CD14-positive monocyte (primary cell): Measurements from ENCODE around the gene TMEM42. TPM values are rescaled to one million over a fixed set of nuclear protein-coding genes. Genes with fewer than 3 reads are reported as not detected.
"Not testable (repeated sequence)": the region's sequence is repeated elsewhere in the genome, so short reads cannot be mapped to it uniquely, and the experiment has no call there.

Experiments
- DNase-seq, 3 donors: peaks; one replicate each; pipeline ENCODE4 v3.0.0-alpha.2; 2011 to 2022
- H2AFZ ChIP-seq: 2 replicates; pipeline ENCODE4 v1.6.0; 2012; ENCODE audit warnings: mild to moderate bottlenecking, low read depth, low read length, inconsistent platforms; ENCODE audit not compliant: insufficient read depth, poor library complexity, severe bottlenecking
- H3K27ac ChIP-seq, 2 donors: 1 replicate in 1 of 2; 2 replicates in 1 of 2; pipeline ENCODE4 v1.5.1; 2012 to 2013; ENCODE audit warnings: low read length in 2 of 2, control low read depth in 1 of 2, inconsistent platforms in 1 of 2, low read depth in 1 of 2, mild to moderate bottlenecking in 1 of 2
- H3K27me3 ChIP-seq, 2 donors: one replicate each; pipeline versions ENCODE4 v1.6.0 to v1.6.1; 2011 to 2013; ENCODE audit warnings: low read length in 2 of 2; ENCODE audit not compliant: control insufficient read depth in 2 of 2, insufficient read depth in 2 of 2
- H3K36me3 ChIP-seq, 2 donors: replicated peaks in 1 of 2; 1 replicate in 1 of 2; 2 replicates in 1 of 2; pipeline versions ENCODE4 v1.5.1 to v1.6.1; 2012 to 2013; ENCODE audit warnings: low read length in 2 of 2, control low read depth in 1 of 2, inconsistent platforms in 1 of 2, mild to moderate bottlenecking in 1 of 2; ENCODE audit not compliant: insufficient read depth in 2 of 2, control insufficient read depth in 1 of 2
- H3K4me1 ChIP-seq, 2 donors: 1 replicate in 1 of 2; 2 replicates in 1 of 2; pipeline versions ENCODE4 v1.5.1 to v1.6.1; 2012 to 2013; ENCODE audit warnings: low read length in 2 of 2, control low read depth in 1 of 2, inconsistent platforms in 1 of 2, mild to moderate bottlenecking in 1 of 2, moderate library complexity in 1 of 2; ENCODE audit not compliant: insufficient read depth in 2 of 2, control insufficient read depth in 1 of 2
- H3K4me2 ChIP-seq: replicated peaks from 2 replicates; pipeline ENCODE3; 2012; ENCODE audit warnings: low read length, moderate library complexity, mild to moderate bottlenecking; ENCODE audit not compliant: poor library complexity, severe bottlenecking; ENCODE audit errors: extremely low read depth
- H3K4me3 ChIP-seq, 3 experiments: fragments of 200-600 bp in 1 of 3; sonication (generic) in 1 of 3; replicated peaks in 1 of 3; 1 replicate in 2 of 3; 2 replicates in 1 of 3; pipeline ENCODE4 v1.5.1; 2011 to 2013; ENCODE audit warnings: low read length in 3 of 3, mild to moderate bottlenecking in 3 of 3, control low read depth in 2 of 3, low read depth in 2 of 3, inconsistent platforms in 1 of 3, moderate library complexity in 1 of 3
- H3K79me2 ChIP-seq: 2 replicates; pipeline ENCODE4 v1.6.0; 2012; ENCODE audit warnings: mild to moderate bottlenecking, control low read depth, inconsistent platforms, low read length, moderate library complexity; ENCODE audit not compliant: insufficient read depth
- H3K9ac ChIP-seq: 2 replicates; pipeline ENCODE4 v1.6.0; 2017; ENCODE audit warnings: low read length, mild to moderate bottlenecking; ENCODE audit not compliant: insufficient read depth, poor library complexity, severe bottlenecking
- H3K9me3 ChIP-seq, 2 donors: replicated peaks in 1 of 2; 1 replicate in 1 of 2; 2 replicates in 1 of 2; pipeline versions ENCODE4 v1.5.1 to v1.6.1; 2012 to 2013; ENCODE audit warnings: low read length in 2 of 2, control low read depth in 1 of 2; ENCODE audit not compliant: control insufficient read depth in 1 of 2, insufficient read depth in 1 of 2
- H4K20me1 ChIP-seq: 2 replicates; pipeline ENCODE4 v1.6.0; 2012; ENCODE audit warnings: mild to moderate bottlenecking, low read length, control low read depth, moderate library complexity; ENCODE audit not compliant: insufficient read depth
- H3K27ac Mint-ChIP-seq, 7 donors: one replicate each; pipeline ENCODE4 v1.8.0; 2020; ENCODE audit warnings: mild to moderate bottlenecking in 7 of 7, mixed read lengths in 7 of 7, moderate library complexity in 6 of 7, inconsistent platforms in 2 of 7
- H3K27me3 Mint-ChIP-seq, 3 donors: one replicate each; pipeline ENCODE4 v1.8.0; 2021 to 2022; ENCODE audit warnings: low read depth in 3 of 3, mild to moderate bottlenecking in 3 of 3, mixed read lengths in 3 of 3, moderate library complexity in 3 of 3, inconsistent platforms in 1 of 3
- H3K36me3 Mint-ChIP-seq, 2 donors: one replicate each; pipeline ENCODE4 v1.8.0; 2020; ENCODE audit warnings: mixed read lengths in 2 of 2, inconsistent platforms in 1 of 2, mild to moderate bottlenecking in 1 of 2
- H3K4me1 Mint-ChIP-seq: one replicate; pipeline ENCODE4 v1.8.0; 2020; ENCODE audit warnings: mild to moderate bottlenecking, mixed read lengths
- H3K4me3 Mint-ChIP-seq, 2 donors: one replicate each; pipeline ENCODE4 v1.8.0; 2020; ENCODE audit warnings: mild to moderate bottlenecking in 2 of 2, mixed read lengths in 2 of 2, moderate library complexity in 1 of 2
- H3K9me3 Mint-ChIP-seq, 7 donors: one replicate each; pipeline ENCODE4 v1.8.0; 2020 to 2022; ENCODE audit warnings: mixed read lengths in 7 of 7, mild to moderate bottlenecking in 6 of 7, moderate library complexity in 6 of 7, inconsistent platforms in 2 of 7
- CTCF ChIP-seq: fragments of 200-600 bp; IDR thresholded peaks from one replicate; pipeline ENCODE4 v1.8.0; 2022; ENCODE audit warnings: antibody characterized with exemption, mild to moderate bottlenecking
- WGBS: methylation state at CpG from one replicate; pipeline ENCODE4 v1.1.5; 2013; ENCODE audit warnings: missing lambda C conversion rate; ENCODE audit not compliant: insufficient coverage; 5-methylcytosine and 5-hydroxymethylcytosine counted together
- intact Hi-C, 2 donors: fragments of 100-400 bp; cut with micrococcal nuclease; formaldehyde crosslinking; loops; one replicate each; pipeline versions ENCODE4 v1.15.0 to v1.15.1; 2023
- polyA plus RNA-seq, 3 donors: library from polyadenylated mRNA; depleted of rRNA in 1 of 3; unstranded in 2 of 3; stranded (reverse) in 1 of 3; fragments of 300-500 nt in 2 of 3; fragments of >200 nt in 1 of 3; fragmentation: Illumina TruSeq in 2 of 3; gene quantifications; 1 replicate in 2 of 3; 2 replicates in 1 of 3; pipeline ENCODE4 v1.2.3, GENCODE V29; 2012 to 2021

The TMEM42 gene
- polyA plus RNA-seq, 3 donors, result 16.2 to 31.2 (median 27.5) TPM

GRCh38 chr3:44821206-44821605, 40.5 kb upstream of the TMEM42 start:
- H3K27me3 Mint-ChIP-seq, DNase-seq, H3K4me3 Mint-ChIP-seq, H3K9me3 ChIP-seq, H3K9ac ChIP-seq, intact Hi-C loops, H3K79me2 ChIP-seq, H2AFZ ChIP-seq, H3K27me3 ChIP-seq, H3K4me2 ChIP-seq, H4K20me1 ChIP-seq, H3K27ac Mint-ChIP-seq, H3K4me3 ChIP-seq, H3K4me1 Mint-ChIP-seq, H3K27ac ChIP-seq, H3K4me1 ChIP-seq: not testable (repeated sequence)
- peaks cover 10 to 42% of the 10 kb centered on the region in 2 donors for H3K36me3 ChIP-seq
- 100% methylated on average over 1 of the region's 34 CpGs for WGBS
- peaks cover 8 to 27% (median 18%) of the 10 kb centered on the region in 7 donors for H3K9me3 Mint-ChIP-seq
- H3K36me3 Mint-ChIP-seq, result peaks cover 63 to 85% of the 10 kb centered on the region in 2 donors

- WGBS, result no CpG with 5 or more reads among the region's 2 CpGs
- Histone ChIP-seq H4K20me1 (no peaks in the 10 kb centered on the region), H3K79me2 (no peaks in the 10 kb centered on the region), H3K4me3 (no peak overlapping the region), H3K4me2 (no peak overlapping the region), H2AFZ (no peak overlapping the region), H3K27ac (no peak overlapping the region), H3K9ac (no peak overlapping the region), H3K9me3 (no peaks in the 10 kb centered on the region), H3K4me1 (no peaks in the 10 kb centered on the region), H3K27me3 (no peaks in the 10 kb centered on the region), H3K36me3 (peaks cover 34 to 61% of the 10 kb centered on the region in 2 donors)
- no peaks in the 10 kb centered on the region for H3K4me1 Mint-ChIP-seq
- intact Hi-C loops, result no loop called here
- peaks cover 0 to 9% (median 5%) of the 10 kb centered on the region in 7 donors for H3K9me3 Mint-ChIP-seq
- DNase-seq, result no peak
- H3K27ac Mint-ChIP-seq, result no peak overlapping the region
- no peak overlapping the region for H3K4me3 Mint-ChIP-seq
- peaks cover 0 to 2% (median 0%) of the 10 kb centered on the region in 3 donors for H3K27me3 Mint-ChIP-seq
- H3K36me3 Mint-ChIP-seq, result peaks cover 53 to 80% of the 10 kb centered on the region in 2 donors
- TF ChIP-seq CTCF, result no peak
These were observed 36.3 kb upstream of the TMEM42 start for GRCh38 chr3:44825264-44825925.
